Glomerular endothelial cell (primary cell): ENCODE measurements around the gene PSMA5. TPM values are rescaled to one million over a fixed set of nuclear protein-coding genes. Genes with fewer than 3 reads are reported as not detected.

Experiments used
- DNase-seq: peaks from one replicate; pipeline ENCODE4 v3.0.0-alpha.2; 2011; ENCODE audit warnings: low read depth, low spot score; ENCODE audit errors: extremely low read depth
- total RNA-seq: library from RNA; depleted of rRNA; stranded (reverse); fragments of >200 nt; gene quantifications from 2 replicates; pipeline ENCODE4 v1.2.3, GENCODE V29; 2015

Gene PSMA5
- total RNA-seq, 1 donor from 2014 or later, result 58.8 TPM

GRCh38 chr1:109370712-109371340 lies 55.4 kb downstream of the PSMA5 start:
- DNase-seq, result no peak

- no peak for DNase-seq
These were observed 57.0 kb downstream of the PSMA5 start for GRCh38 chr1:109369167-109369746.

- no peak for DNase-seq
These were observed 57.8 kb downstream of the PSMA5 start for GRCh38 chr1:109368464-109368863.

- DNase-seq, result no peak
These were observed 58.6 kb downstream of the PSMA5 start for GRCh38 chr1:109367626-109368025.

- no peak for DNase-seq
These were observed 60.5 kb downstream of the PSMA5 start for GRCh38 chr1:109365642-109366204.

- DNase-seq, result no peak
These were observed 64.6 kb downstream of the PSMA5 start for GRCh38 chr1:109361649-109362048.

GRCh38 chr1:109361069-109361468 lies 65.2 kb downstream of the PSMA5 start:
- DNase-seq, result no peak

GRCh38 chr1:109357616-109358015 lies 68.6 kb downstream of the PSMA5 start:
- DNase-seq, result no peak

GRCh38 chr1:109356915-109357314 lies 69.3 kb downstream of the PSMA5 start:
- DNase-seq, result no peak

- DNase-seq, result no peak
These were observed 69.7 kb downstream of the PSMA5 start for GRCh38 chr1:109356505-109356904.

- no peak for DNase-seq
These were observed 71.3 kb downstream of the PSMA5 start for GRCh38 chr1:109354929-109355328.

GRCh38 chr1:109351457-109351856 lies 74.8 kb downstream of the PSMA5 start:
- no peak for DNase-seq

- no peak for DNase-seq
These were observed 75.6 kb downstream of the PSMA5 start for GRCh38 chr1:109350655-109351054.

GRCh38 chr1:109350182-109350581 lies 76.1 kb downstream of the PSMA5 start:
- no peak for DNase-seq

Other genes with a start within 250 kb of the PSMA5 start
- gene SARS1, start 212.5 kb downstream of the PSMA5 start, total RNA-seq, result 153 and 156 TPM in 2 replicates
- 4.3 and 5.1 TPM in 2 replicates for gene CELSR2, start 176.9 kb downstream of the PSMA5 start, total RNA-seq
- 6.9 and 10.5 TPM in 2 replicates for gene PSRC1, start 143.3 kb downstream of the PSMA5 start, total RNA-seq
- not detected in 2 replicates for gene MYBPHL, start 119.4 kb downstream of the PSMA5 start, total RNA-seq
- gene SORT1, start 28.5 kb downstream of the PSMA5 start, total RNA-seq, result 31.4 and 55.9 TPM in 2 replicates
- not detected in 2 replicates for gene SYPL2, start 40.1 kb upstream of the PSMA5 start, total RNA-seq
- gene ATXN7L2, start 57.5 kb upstream of the PSMA5 start, total RNA-seq, result 2.3 and 4.3 TPM in 2 replicates
- gene CYB561D1, start 67.6 kb upstream of the PSMA5 start, total RNA-seq, result 6.2 and 6.7 TPM in 2 replicates
- 0.64 and 0.68 TPM in 2 replicates for gene AMIGO1, start 83.3 kb upstream of the PSMA5 start, total RNA-seq
- gene GPR61, start 113.4 kb upstream of the PSMA5 start, total RNA-seq, result not detected in 2 replicates
- 10.7 and 11.4 TPM in 2 replicates for gene GNAI3, start 122.2 kb upstream of the PSMA5 start, total RNA-seq
- gene GNAT2, start 193.2 kb upstream of the PSMA5 start, total RNA-seq, result not detected in 2 replicates
- gene AMPD2, start 193.4 kb upstream of the PSMA5 start, total RNA-seq, result 64.3 and 68.0 TPM in 2 replicates
- gene GSTM4, start 229.7 kb upstream of the PSMA5 start, total RNA-seq, result 2.0 and 3.3 TPM in 2 replicates
- gene GSTM2, start 241.6 kb upstream of the PSMA5 start, total RNA-seq, result 1.9 and 6.2 TPM in 2 replicates